Measurements from ENCODE around the gene PSMB11. TPM values are rescaled to one million over a fixed set of nuclear protein-coding genes. Genes with fewer than 3 reads are reported as not detected.

Gene PSMB11, protein sequence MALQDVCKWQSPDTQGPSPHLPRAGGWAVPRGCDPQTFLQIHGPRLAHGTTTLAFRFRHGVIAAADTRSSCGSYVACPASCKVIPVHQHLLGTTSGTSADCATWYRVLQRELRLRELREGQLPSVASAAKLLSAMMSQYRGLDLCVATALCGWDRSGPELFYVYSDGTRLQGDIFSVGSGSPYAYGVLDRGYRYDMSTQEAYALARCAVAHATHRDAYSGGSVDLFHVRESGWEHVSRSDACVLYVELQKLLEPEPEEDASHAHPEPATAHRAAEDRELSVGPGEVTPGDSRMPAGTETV
- total RNA-seq, result not detected in 2 replicates

DNA sequence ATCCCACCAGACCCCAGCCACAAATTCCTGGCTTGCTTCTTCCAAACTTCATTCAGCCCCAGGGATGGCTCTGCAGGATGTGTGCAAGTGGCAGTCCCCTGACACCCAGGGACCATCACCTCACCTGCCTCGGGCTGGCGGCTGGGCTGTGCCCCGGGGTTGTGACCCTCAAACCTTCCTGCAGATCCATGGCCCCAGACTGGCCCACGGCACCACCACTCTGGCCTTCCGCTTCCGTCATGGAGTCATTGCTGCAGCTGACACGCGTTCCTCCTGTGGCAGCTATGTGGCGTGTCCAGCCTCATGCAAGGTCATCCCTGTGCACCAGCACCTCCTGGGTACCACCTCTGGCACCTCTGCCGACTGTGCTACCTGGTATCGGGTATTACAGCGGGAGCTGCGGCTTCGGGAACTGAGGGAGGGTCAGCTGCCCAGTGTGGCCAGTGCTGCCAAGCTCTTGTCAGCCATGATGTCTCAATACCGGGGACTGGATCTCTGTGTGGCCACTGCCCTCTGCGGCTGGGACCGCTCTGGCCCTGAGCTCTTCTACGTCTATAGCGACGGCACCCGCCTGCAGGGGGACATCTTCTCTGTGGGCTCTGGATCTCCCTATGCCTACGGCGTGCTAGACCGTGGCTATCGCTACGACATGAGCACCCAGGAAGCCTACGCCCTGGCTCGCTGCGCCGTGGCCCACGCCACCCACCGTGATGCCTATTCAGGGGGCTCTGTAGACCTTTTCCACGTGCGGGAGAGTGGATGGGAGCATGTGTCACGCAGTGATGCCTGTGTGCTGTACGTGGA lies at the start of gene PSMB11:
Gene PSMB11 (plus strand): TSS at position 51 of the 804 bp plus-strand sequence. CDS start 14 bp downstream, at position 65.

DNA sequence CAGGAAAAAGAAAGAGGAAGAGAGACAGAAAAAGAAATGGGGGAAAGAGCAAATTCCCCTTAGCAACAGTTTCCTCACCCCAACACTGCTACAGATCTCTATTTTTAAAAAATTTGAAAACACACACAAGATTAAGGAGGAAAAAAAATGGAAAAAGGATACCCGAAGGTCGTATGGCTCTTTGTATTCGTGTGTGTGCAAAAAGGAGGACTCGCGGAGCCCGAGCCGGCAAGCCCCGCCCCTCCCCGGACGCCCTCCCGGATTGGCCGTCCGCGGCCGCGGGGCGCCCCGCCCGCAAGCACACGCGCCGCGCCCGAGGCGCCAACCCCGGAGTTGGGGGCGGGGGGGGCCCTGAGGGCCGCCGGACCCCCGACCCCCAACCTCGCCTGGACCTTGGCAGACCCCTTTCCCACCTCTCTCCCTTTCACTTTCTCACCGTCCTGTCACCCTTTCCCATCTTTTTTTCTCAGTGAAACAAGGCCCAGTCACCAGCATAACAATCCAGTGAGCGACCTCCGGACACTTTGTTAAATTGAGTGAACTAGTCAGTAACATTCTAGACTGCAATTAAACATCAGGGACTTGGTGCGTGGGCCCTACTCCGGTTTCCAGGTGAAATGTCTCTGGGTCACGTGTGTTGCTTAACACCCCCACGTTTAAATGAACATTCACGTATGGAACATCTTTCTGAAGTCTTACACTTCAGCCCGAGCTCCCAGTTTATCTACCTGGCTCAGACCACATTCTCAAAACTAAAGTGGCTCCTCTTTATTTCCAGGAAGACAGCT lies 31.9 kb upstream of the PSMB11 start, which contains the start of gene C14orf93:
Gene C14orf93 (minus strand): TSS at position 205 of the 788 bp plus-strand sequence. CDS start 11,120 bp downstream, outside the sequence.

DNA sequence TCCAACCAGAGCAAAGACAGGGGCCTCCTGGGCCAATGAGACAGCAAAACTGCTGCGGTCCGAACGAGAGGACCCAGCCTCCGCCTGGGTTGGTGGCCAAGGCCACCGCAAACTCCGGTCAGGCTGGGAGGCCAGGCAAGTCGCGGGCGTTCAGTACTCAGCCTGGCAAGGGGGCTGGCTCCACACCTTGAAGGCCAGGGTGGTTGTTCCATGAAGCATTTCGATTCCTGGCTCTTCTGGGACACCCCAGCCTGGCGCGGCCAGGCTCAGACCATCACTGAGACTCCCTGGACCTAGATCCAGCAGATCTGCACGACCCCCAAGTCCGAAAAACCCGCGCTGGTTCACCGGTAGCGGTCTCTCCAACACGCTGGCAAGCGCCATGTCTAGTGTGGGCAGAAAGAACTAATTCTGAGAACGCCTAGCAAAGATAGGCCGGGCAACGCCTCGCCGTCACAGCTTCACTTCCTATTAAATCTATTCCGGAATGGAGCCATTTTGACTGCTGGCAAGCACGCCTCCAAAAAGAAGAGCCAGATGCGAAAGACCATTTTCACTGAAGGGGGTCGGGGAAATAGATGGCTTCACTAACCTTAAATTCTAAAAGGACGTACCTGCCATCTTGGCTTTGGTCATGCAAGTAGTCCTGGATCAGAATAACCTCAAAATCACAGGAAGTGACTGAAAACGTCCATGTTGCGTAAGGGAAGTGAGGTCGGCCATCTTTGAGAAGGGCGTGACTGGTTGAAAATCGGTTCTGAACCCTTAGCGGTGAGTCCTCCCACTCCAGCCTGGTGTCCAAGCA lies 7.3 kb upstream of the PSMB11 start, which contains the start of gene PSMB5:
Gene PSMB5 (minus strand): TSS at position 403 of the 805 bp plus-strand sequence. CDS start 19 bp downstream, at position 384.

DNA sequence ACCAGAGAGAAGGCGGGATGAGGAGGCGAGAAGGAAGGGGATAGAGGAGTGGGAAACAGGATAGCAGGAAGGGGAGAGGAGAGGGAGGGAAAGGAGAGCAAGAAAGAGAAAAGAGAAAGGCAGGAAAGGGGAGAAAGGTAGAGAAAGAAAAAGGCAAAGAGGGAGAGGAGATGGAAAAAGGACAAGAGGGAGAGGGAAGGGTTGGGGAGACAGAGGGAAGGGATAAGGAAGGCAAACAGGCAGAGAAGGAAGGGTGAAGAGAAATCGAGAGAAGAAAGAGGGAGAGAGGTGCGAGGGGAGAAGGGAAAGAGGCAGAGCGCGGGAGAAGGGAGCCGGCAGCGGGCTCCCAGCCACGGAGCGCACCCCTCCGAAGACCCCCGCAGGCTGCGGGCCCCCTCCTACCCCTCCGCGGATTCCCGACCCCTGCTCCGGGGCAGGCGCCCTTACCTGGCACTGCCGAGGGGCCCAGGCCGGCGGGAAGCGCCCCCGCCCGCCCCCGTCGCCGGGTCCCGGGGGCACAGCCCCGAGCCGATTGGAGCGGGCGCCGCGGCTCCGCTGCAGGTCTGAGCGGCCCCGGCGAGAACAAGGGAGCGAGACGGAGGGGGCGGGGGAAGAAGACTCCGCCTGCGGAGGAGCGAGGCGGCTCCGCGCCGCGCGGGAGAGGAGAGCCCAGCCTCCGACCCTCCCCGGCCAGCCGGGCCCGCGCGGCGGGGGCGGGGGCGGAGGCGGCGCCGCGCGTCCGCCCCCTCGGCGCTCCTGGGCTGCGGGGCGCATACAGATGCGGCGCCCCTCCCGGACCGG lies 15.1 kb downstream of the PSMB11 start, which contains the start of gene CDH24:
Gene CDH24 (minus strand): TSS at position 565 of the 801 bp plus-strand sequence. CDS start 1,787 bp downstream, outside the sequence.

Other genes starting within 250 kb of the PSMB11 start
- gene SLC7A7, start 226.8 kb upstream of the PSMB11 start, total RNA-seq, result 10.1 and 23.3 TPM in 2 replicates
- gene MRPL52, start 212.3 kb upstream of the PSMB11 start, total RNA-seq, result 87.1 and 108 TPM in 2 replicates
- gene MMP14, start 205.6 kb upstream of the PSMB11 start, total RNA-seq, result 251 and 265 TPM in 2 replicates
- gene LRP10, start 170.5 kb upstream of the PSMB11 start, total RNA-seq, result 37.5 and 40.0 TPM in 2 replicates
- gene REM2, start 159.0 kb upstream of the PSMB11 start, total RNA-seq, result under 0.01 TPM in 1 of 2 replicates, not detected in the other
- 53.6 and 188 TPM in 2 replicates for gene RBM23, start 123.1 kb upstream of the PSMB11 start, total RNA-seq
- gene PRMT5, start 112.8 kb upstream of the PSMB11 start, total RNA-seq, result 61.9 and 88.7 TPM in 2 replicates
- 56.8 and 67.9 TPM in 2 replicates for gene HAUS4, start 85.1 kb upstream of the PSMB11 start, total RNA-seq
- gene AJUBA, start 59.7 kb upstream of the PSMB11 start, total RNA-seq, result 53.6 and 89.1 TPM in 2 replicates
- 4.5 and 5.6 TPM in 2 replicates for gene C14orf93, start 32.1 kb upstream of the PSMB11 start, total RNA-seq
- 287 and 492 TPM in 2 replicates for gene PSMB5, start 7.3 kb upstream of the PSMB11 start, total RNA-seq
- gene CDH24, start 15.3 kb downstream of the PSMB11 start, total RNA-seq, result 7.5 and 12.5 TPM in 2 replicates
- 57.5 and 65.7 TPM in 2 replicates for gene ACIN1, start 52.9 kb downstream of the PSMB11 start, total RNA-seq
- gene C14orf119, start 53.3 kb downstream of the PSMB11 start, total RNA-seq, result 48.7 and 60.8 TPM in 2 replicates
- not detected in 2 replicates for gene CIROP, start 62.8 kb downstream of the PSMB11 start, total RNA-seq
- gene CEBPE, start 77.0 kb downstream of the PSMB11 start, total RNA-seq, result not detected in 2 replicates
- gene SLC7A8, start 141.4 kb downstream of the PSMB11 start, total RNA-seq, result 0.65 and 1.7 TPM in 2 replicates
- not detected in 2 replicates for gene RNF212B, start 195.7 kb downstream of the PSMB11 start, total RNA-seq
- 2.9 and 4.3 TPM in 2 replicates for gene HOMEZ, start 243.9 kb downstream of the PSMB11 start, total RNA-seq